KG1 (cell line): Measurements from ENCODE around the gene COA5.

Source experiments
- DNase-seq: peaks from one replicate; lab custom pipeline; 2025; lab: John Stamatoyannopoulos, UW

The COA5 gene

GRCh38 chr2:98551316-98551715 lies 57.0 kb downstream of the COA5 start:
- DNase-seq, result no peak

- no peak for DNase-seq
Observed at GRCh38 chr2:98550165-98550564, 58.1 kb downstream of the COA5 start.
